Stimulated activated CD4-positive, alpha-beta T cell treated with anti-CD3 and anti-CD28 coated beads, Interleukin-15, amount 100 ng/mL, for 24 hours (primary cell): ENCODE measurements around the gene MISFA.
"Not testable (repeated sequence)": the region's sequence is repeated elsewhere in the genome, so short reads cannot be mapped to it uniquely, and the experiment has no call there.

Source experiments
- DNase-seq: peaks from one replicate; pipeline ENCODE4 v3.0.0-alpha.2; 2020

Gene MISFA

DNA sequence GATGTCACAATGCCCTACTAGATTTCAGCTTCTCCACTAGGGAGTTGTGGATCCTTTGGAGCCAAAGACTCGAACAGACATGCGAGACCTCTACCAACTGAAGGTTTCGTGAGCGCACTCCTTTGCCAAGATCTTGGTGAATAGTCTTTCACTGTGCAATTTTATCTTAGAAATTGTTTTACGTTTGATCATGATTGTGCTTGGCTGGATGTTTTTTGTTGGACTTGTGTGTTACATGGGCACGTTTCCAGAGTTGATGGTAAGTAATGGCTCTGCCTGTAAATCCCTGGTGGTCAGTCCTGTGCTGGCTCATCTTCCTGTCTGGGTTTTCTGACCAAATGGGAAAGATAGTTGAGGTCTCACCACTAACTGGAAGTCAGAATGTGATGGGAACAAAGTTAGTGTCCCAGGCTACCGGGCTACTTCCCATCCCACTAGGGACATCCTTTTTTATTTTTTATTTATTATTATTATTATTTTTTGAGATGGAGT, at the start of gene MISFA:
Gene MISFA (plus strand): TSS at position 51 of the 492 bp plus-strand sequence. CDS start 140 bp downstream, at position 191.
- DNase-seq, result no peak

GRCh38 chr11:18563090-18563730, 36.4 kb upstream of the MISFA start:
- no peak for DNase-seq

DNA sequence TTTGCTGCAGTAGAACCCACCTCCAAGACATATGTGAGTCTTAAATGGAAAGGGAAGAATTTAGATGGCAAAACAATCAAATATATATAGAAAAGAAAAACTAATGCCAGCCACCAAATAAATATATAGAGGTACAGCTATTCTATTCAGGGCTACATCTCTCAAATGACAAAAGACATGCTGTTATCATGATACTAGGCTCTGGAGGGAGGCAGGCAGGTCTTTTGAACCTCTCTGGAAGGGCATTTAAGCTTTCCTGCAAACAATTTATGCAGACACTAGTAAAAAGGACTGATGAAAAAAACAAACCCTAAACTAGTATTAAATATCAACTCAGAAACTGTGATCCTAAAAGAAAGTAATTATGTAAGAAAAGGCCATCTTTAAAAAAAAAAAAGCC, 35.4 kb upstream of the MISFA start:
- DNase-seq, result no peak

DNA sequence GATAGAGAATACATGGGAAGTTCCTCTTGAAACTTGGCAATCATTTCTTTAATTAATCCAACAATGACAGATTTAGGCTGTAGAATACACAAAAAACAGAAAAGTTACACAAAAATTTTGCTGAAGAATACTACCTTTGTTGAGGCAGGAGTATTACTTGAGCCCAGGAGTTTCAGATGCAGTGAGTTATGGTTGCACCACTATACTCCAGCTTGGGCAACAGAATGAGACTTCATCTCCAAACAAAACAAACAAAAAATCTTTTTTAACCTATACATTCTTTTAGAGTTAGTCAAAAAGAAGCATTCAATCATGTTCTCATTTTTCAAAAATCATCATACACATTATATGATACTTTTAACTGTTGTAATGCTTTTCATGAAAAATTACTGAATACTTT, 33.2 kb upstream of the MISFA start:
- DNase-seq, result no peak

DNA sequence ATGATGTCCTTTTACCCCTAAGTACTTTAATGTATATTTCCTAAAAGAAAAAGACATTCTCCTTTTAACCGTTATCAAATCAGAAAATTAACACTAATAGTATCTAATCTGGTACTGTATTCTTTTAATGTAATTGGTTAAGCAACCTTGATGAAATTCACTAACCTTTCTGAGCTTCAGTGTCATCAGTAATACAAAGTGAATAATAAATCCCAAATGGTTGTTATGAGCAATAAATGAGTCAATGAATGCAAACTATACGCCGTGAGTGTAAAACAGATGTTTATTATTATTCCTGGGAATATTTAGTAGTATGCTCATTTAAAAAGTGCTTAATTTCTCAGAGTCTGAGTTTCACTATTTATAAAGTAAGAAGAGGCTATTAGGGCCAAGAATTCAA, 32.5 kb upstream of the MISFA start:
- DNase-seq, result no peak

DNA sequence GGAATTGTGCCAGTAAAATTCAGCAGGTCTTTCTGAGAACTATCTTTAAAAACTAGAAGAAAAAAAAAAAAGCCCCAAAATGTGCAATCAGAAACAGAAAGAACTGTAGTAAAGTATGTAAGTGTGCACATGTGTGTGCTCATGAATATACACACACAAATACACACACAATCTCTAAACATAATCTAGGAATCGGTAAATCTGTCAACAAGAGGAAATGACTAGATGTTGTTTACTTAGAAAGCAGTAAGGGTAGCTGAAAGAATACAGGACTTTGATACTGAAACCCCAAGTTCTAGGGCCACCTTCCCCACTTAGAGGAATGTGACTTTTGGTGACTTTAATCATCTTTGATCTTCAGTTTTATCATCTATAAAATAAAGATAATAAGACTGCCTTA, 24.2 kb upstream of the MISFA start:
- no peak for DNase-seq

DNA sequence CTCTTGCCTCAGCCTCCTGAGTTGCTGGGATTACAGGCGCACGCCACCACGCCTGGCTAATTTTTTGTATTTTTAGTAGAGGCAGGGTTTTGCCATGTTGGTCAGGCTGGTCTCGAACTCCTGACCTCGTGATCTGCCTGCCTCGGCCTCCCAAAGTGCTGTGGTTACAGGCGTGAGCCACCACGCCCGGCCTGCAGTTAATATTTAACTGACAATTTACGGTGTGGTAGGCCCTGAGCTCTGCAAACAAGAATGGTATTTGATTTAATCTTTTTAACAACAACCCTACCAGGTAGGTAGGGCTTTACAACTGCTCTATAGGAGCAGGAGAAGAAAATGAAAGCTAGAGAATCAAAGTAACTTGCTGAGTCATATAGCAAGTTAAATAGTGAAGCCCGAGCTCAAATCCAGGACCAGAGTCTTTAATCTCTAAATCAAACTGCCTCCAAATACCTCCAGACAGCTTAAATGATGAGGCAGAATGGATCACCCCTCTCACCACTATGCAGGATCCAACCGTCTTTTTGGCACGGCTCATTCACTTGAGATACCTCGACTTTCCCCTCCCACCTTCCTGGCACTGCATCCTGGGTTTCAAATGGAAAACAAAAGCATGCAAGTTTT, 20.5 kb upstream of the MISFA start:
- no peak for DNase-seq

DNA sequence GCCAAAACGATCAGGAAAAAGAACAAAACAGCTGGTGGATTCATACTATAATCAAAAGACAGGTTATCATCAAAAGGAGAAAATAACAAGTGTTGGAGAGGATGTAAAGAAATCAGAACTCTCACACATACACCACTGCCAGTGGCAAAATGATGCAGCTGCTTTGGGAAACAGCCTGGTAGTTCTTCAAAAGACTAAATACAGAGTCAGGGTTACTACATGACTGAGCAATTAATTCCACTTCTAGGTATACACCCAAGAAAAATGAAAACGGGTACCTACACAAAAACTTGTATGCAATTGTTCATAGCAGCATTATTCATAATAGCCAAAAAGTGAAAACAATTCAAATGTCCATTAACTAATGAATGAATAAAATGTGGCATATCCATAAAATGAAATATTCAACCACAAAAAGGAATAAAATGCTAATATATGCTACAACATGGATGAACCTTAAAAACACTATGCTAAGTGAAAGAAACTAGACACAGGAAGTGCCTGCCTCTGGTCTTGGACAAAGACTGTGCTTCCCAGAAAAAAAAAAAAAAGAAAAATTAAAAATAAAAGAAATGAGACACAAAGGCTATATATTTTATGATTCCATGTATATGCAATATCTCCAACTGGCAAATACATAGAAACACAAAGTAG, 19.3 kb upstream of the MISFA start:
- no peak for DNase-seq

- no peak for DNase-seq
Observed at GRCh38 chr11:18581825-18582224, 17.8 kb upstream of the MISFA start.

- peak; percentile 86 for DNase-seq
Observed at GRCh38 chr11:18588297-18589252, 11.0 kb upstream of the MISFA start, which contains the start of gene UEVLD. Gene UEVLD (minus strand): TSS chr11:18588734. CDS start chr11:18588654, 80 bp downstream.

- no peak for DNase-seq
Observed at GRCh38 chr11:18590571-18590970, 9.0 kb upstream of the MISFA start.

GRCh38 chr11:18594088-18594487, 5.5 kb upstream of the MISFA start:
- not testable (repeated sequence) for DNase-seq

DNA sequence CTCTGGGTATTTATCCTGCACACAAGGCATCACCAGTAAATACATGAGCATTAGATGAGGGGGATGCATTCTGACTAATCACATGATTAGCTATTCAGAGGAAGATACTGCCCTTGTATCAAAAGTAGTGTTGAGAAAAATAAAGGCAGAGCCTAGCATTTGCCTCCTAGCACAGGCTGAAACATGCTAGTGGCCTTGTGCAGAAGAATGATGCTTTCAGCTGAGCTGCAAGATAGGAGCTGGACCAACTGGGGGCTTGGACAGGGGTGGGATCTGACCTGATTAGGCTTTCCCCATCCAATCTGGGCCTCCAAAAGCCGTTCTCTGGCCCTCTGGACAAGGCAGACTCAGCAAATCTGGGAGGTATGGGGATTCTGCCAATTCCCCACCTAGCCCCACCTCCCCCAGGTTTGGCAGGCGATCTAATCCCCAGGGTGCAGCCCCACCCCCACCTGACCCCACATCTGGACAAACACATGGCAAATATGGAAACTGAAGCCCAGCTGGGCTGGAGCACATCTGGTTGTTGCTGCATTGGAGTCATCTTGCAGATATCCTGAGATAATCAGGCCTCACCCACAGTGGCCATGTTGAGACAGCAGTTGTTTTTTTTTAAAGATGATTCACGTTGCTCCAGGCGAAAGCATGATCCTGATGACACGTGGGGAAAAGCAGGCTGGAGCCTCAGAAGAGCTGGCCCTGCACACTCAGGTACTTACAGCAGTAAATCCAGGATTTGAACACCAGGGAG, 4.4 kb upstream of the MISFA start:
- no peak for DNase-seq

- DNase-seq, result no peak
Observed at GRCh38 chr11:18600915-18601569, 1.5 kb downstream of the MISFA start.

GRCh38 chr11:18608376-18608775, 8.8 kb downstream of the MISFA start:
- DNase-seq, result no peak

DNA sequence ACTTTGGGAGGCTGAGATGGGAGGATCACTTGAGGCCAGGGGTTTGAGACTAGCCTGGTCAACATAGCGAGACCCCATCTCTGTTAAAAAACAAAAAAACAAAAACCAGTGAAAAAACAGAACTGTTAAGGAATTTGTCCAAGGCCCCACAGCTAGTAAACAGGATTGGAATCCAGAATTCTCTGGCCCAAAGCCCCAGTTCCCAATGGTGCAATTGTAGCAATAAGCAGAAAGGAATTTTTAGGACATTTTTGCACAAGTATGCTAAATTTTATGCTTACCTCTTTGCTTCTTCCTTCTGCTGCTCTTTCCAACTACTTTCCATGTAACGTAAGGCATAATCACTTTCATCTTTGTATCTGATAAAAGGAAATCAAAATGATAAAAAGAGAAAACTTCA, 11.6 kb downstream of the MISFA start:
- no peak for DNase-seq

DNA sequence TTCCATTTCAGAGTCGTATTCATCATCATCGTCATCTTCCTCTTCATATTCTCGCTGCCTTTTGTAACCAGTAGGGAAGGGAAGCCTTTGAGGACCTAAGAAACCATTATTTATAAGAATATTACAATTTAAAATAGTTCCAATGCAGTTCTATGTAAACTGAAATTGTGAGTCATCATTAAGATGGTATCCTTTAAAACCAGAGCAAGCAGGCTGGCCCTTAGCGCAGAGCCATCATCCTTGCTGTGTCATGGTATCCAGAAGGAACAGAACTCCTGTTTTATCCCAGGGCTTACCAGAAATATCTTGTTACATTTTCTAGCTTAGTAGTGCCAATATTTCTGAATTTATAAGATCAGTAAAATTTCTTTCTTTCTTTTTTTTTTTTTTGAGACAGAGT, 12.8 kb downstream of the MISFA start:
- no peak for DNase-seq

- DNase-seq, result no peak
Observed at GRCh38 chr11:18614667-18615066, 15.1 kb downstream of the MISFA start.

- DNase-seq, result no peak
Observed at GRCh38 chr11:18615628-18616392, 16.2 kb downstream of the MISFA start.

- peak; percentile 28 for DNase-seq
Observed at GRCh38 chr11:18617688-18618341, 18.2 kb downstream of the MISFA start.
